Cardiac muscle cell (in vitro differentiated cells and primary cell): Measurements from ENCODE around the gene UBXN7. TPM values are rescaled to one million over a fixed set of nuclear protein-coding genes. Genes with fewer than 3 reads are reported as not detected.

ENCODE experiments used
- DNase-seq, 2 donors: peaks; one replicate each; pipeline versions ENCODE4 v3.0.0 to v3.0.0-alpha.2; 2010 to 2017; ENCODE audit warnings: low read depth in 1 of 2, low spot score in 1 of 2
- H3K27ac ChIP-seq: fragments of 200-600 bp; sonication (generic); 2 replicates; pipeline ENCODE4 v1.5.1; 2016
- H3K27me3 ChIP-seq: fragments of 200-600 bp; sonication (generic); 2 replicates; pipeline ENCODE4 v1.6.0; 2016; ENCODE audit warnings: control low read depth
- H3K36me3 ChIP-seq: fragments of 200-600 bp; sonication (generic); 2 replicates; pipeline ENCODE4 v1.5.1; 2016; ENCODE audit warnings: control low read depth
- H3K4me1 ChIP-seq: fragments of 200-600 bp; sonication (generic); 2 replicates; pipeline ENCODE4 v1.8.1; 2017; ENCODE audit warnings: low read depth, mild to moderate bottlenecking, mixed run types
- H3K4me3 ChIP-seq: fragments of 200-600 bp; sonication (generic); 2 replicates; pipeline ENCODE4 v1.5.1; 2016; ENCODE audit warnings: mild to moderate bottlenecking
- H3K9me3 ChIP-seq: fragments of 200-600 bp; sonication (generic); 2 replicates; pipeline ENCODE4 v1.5.1; 2017; ENCODE audit warnings: low read depth, mild to moderate bottlenecking, control low read depth
- polyA plus RNA-seq: library from polyadenylated mRNA; unstranded; fragments of >200 nt; fragmentation: Nextera tagmentation; extraction: Ambion mirVana; gene quantifications from 2 replicates; pipeline ENCODE4 v1.2.1, GENCODE V29; 2016
- total RNA-seq: library from RNA; depleted of rRNA; stranded (reverse); fragments of >200 nt; gene quantifications from 2 replicates; pipeline ENCODE4 v1.2.3, GENCODE V29; 2016
- TF ChIP-seq, protein P1 (sequence below): IDR thresholded peaks from 2 replicates; pipeline ENCODE4 v1.5.1; 2012; ENCODE audit warnings: low read depth, mild to moderate bottlenecking, low read length

Gene UBXN7
- total and polyA plus RNA-seq, 2 experiments from 2014 or later = 27.7 to 33.1 TPM

DNA sequence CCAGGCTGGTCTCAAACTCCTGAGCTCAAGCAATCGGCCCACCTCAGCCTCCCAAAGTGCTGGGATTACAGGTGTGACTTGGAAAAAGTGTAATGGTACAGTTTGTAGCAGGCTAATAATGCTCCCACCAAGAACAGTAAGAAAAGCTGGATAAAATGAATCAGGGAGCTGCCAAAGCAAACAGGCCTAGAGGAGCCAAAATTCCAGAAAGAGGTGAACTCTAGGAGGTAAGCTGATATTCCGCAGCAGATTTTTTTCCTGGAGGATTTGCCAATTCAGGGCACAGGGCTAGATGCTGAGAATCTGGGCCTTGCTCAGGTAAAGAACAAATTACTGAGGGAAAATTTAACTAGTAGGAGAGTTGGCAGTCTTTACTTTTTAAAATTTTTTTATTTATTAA is 133.7 kb downstream of the UBXN7 start:
- Histone ChIP-seq H3K4me3 (no peak overlapping the region), H3K27me3 (no peaks in the 10 kb centered on the region)
- TF ChIP-seq, protein P1, sequence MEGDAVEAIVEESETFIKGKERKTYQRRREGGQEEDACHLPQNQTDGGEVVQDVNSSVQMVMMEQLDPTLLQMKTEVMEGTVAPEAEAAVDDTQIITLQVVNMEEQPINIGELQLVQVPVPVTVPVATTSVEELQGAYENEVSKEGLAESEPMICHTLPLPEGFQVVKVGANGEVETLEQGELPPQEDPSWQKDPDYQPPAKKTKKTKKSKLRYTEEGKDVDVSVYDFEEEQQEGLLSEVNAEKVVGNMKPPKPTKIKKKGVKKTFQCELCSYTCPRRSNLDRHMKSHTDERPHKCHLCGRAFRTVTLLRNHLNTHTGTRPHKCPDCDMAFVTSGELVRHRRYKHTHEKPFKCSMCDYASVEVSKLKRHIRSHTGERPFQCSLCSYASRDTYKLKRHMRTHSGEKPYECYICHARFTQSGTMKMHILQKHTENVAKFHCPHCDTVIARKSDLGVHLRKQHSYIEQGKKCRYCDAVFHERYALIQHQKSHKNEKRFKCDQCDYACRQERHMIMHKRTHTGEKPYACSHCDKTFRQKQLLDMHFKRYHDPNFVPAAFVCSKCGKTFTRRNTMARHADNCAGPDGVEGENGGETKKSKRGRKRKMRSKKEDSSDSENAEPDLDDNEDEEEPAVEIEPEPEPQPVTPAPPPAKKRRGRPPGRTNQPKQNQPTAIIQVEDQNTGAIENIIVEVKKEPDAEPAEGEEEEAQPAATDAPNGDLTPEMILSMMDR = no peak

More for the DNA sequence above, 133.7 kb downstream of the UBXN7 start:
- Histone ChIP-seq H3K36me3 (peaks cover 24% of the 10 kb centered on the region), H3K9me3 (no peaks in the 10 kb centered on the region), H3K4me1 (no peaks in the 10 kb centered on the region), H3K27ac (no peak overlapping the region)
- DNase-seq = no peak

Other genes starting within 250 kb of the UBXN7 start
- 1.4 TPM in 1 of 2 replicates, not detected in the other for gene ZDHHC19, start 221.0 kb downstream of the UBXN7 start, total RNA-seq
- 0.26 and 1.1 TPM in 2 replicates for gene ZDHHC19, start 221.0 kb downstream of the UBXN7 start, polyA plus RNA-seq
- gene SLC51A, start 215.9 kb downstream of the UBXN7 start, total RNA-seq = not detected in 2 replicates
- 3.9 and 5.1 TPM in 2 replicates for gene SLC51A, start 215.9 kb downstream of the UBXN7 start, polyA plus RNA-seq
- gene PCYT1A, start 144.7 kb downstream of the UBXN7 start, total RNA-seq = 55.2 and 66.5 TPM in 2 replicates
- gene PCYT1A, start 144.7 kb downstream of the UBXN7 start, polyA plus RNA-seq = 23.6 and 30.6 TPM in 2 replicates
- gene DYNLT2B, start 114.2 kb downstream of the UBXN7 start, total RNA-seq = 24.6 and 38.7 TPM in 2 replicates
- gene DYNLT2B, start 114.2 kb downstream of the UBXN7 start, polyA plus RNA-seq = 81.7 and 86.5 TPM in 2 replicates
- not detected in 2 replicates for gene TM4SF19, start 94.0 kb downstream of the UBXN7 start, total RNA-seq
- not detected in 2 replicates for gene TM4SF19, start 94.0 kb downstream of the UBXN7 start, polyA plus RNA-seq
- gene RNF168, start 71.3 kb upstream of the UBXN7 start, total RNA-seq = 14.7 and 19.0 TPM in 2 replicates
- 9.9 and 11.1 TPM in 2 replicates for gene RNF168, start 71.3 kb upstream of the UBXN7 start, polyA plus RNA-seq
- 0.45 and 0.99 TPM in 2 replicates for gene SMCO1, start 82.9 kb upstream of the UBXN7 start, total RNA-seq
- gene SMCO1, start 82.9 kb upstream of the UBXN7 start, polyA plus RNA-seq = 1.7 and 2.3 TPM in 2 replicates
- gene WDR53, start 136.1 kb upstream of the UBXN7 start, total RNA-seq = 8.9 and 10.3 TPM in 2 replicates
- gene WDR53, start 136.1 kb upstream of the UBXN7 start, polyA plus RNA-seq = 9.5 and 11.2 TPM in 2 replicates
- 4.7 and 5.9 TPM in 2 replicates for gene FBXO45, start 136.2 kb upstream of the UBXN7 start, total RNA-seq
- 9.1 TPM in 2 replicates for gene FBXO45, start 136.2 kb upstream of the UBXN7 start, polyA plus RNA-seq
- gene NRROS, start 207.3 kb upstream of the UBXN7 start, total RNA-seq = 1.3 and 1.6 TPM in 2 replicates
- gene NRROS, start 207.3 kb upstream of the UBXN7 start, polyA plus RNA-seq = not detected in 2 replicates